ENCODE results near the gene MICAL3. TPM values are rescaled to one million over a fixed set of nuclear protein-coding genes. Genes with fewer than 3 reads are reported as not detected.

MICAL3 gene
- total RNA-seq, 1 donor from 2014 or later = 63.5 TPM

DNA sequence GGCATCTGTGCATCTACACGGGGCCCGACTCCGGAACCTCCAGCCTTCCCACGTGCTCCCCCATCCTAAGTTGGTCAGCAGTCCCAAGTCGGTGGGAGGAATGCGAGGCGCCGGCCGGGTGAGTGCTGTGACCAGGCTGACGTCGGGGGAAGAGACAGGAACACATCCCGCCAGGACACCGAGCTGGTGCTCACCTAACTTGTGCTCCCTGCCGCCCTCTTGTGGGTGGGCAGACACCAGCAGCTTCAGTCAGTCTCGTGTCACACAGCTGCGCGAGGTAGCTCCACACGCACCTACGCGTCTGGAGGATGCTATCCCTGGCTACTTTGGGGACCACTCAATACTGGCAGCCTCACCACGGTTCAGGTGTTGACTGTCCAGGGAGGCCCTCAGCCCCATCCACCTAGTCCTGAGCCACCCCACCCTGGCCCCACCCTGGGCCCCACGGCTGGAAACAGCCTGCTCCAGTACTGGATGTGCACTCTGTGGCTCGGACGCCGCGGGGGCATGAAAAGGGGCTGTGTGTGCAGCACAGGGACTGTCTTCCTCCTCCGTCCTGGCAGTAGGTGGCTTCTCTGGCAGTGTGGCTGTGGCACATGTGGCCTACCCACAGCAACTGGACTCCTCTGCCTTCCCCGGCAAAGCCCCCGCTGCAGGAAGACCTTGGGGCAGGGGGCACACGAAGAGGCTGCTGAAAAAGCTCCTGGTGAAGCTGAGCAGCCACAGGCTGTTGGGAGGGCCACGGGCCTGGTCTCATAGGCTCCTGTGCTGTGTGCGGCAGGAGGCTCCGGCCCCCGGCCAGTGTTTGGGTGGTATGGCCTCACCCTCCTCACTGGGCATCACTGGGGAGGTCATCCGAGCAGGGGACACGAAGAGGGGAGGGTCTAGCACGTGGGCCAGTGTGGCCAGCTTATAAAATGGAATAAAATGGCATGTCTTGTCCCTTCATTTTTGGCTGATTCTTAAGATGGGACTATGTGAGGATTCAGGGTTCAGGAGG is 238.9 kb downstream of the MICAL3 start:
- no peak for DNase-seq (ENCODE audit: extremely low read depth, low read depth, low spot score)

DNA sequence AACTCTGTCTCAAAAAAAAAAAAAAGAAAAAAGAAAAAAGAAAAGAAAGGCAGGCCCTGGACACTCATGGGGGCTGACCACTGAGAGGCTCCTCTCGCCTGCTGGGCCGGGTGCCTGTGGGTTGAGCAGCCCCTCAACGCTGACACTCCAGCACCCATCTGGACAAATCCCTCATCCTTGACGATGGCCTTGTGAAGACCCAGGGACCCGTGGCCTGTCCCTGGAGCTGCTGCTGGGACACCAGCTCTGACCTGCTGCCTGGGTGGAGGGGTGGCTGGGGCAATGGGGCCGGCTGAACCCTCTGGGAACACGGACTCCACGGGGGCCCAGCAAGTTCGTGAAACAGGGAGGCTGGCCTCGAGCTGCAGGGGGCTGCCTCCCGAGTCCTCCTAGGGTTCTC is 239.6 kb downstream of the MICAL3 start:
- no peak for DNase-seq (ENCODE audit: extremely low read depth, low read depth, low spot score)

DNA sequence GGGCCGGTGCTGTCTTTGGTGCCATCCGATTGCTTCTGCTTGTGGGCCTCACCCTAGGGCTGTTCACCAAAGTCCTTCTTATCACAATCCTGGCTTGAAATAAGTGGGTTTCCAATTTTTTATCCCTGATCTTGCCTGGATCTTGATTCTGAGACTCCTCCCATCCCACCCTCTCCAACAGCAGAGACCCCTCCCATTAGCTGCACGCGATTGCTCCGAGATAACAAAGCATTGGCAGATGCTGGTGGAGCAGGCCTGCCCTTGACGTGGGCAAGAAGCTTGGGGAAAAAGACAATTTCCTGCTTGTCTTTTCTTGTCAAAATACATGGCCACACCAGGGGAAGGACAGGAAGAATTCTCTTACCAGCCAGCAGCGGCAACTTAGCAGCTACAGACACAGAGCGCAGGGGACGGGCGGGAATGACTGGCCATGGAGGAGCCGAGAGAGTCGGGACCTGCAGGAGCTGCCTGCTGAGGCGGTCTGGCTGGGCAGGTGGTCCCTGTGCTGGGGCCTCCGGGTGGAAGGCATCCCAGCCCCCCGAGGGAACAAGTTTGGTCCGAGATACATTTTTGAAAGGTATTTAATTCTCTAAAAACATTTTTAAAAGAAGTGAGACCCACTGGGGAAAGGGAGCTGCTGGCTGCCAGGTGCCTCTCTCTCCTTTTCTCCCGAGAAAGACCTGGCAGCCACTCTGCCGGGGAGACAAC is 240.4 kb downstream of the MICAL3 start:
- DNase-seq (ENCODE audit: extremely low read depth, low read depth, low spot score) = no peak

DNA sequence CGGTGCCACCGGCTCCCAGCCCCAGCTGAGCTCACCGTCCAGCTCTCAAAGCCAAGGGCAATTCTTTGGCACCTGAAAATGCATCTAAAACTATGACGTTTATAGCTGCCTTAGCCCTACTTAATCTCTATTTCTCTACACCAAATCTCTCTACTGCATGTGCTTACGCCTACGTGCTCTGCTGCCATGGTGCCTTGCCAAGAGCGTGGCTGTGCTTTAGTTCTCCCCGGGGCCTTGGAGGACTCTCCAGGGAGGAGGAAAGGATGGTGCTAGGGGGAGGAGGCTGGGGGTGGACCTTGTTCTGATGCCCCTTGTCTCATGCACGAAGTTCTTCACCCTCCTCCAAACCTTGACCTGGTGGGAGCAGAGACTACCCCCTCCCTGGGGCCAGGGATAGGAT is 241.0 kb downstream of the MICAL3 start:
- DNase-seq (ENCODE audit: extremely low read depth, low read depth, low spot score) = no peak

DNA sequence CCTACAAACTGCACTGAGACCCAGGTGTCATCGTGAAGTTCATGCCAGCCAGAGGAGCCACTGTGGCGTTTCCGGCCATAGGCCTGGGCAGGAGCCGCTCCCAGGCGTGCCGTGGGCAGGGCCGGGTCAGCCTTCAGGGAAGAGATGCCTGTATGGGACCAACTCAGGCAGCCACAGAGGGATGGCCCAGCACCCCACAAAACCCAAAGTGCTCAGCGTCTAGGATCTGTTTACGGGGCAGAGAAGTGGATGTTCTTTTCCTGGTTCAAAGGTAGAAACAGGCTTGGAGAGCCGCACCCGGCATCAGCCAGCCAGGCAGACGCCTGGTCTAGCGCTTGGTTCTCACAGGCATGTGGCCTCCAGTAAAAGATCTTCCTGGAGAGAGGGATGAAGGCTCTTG is 241.7 kb downstream of the MICAL3 start:
- no peak for DNase-seq (ENCODE audit: extremely low read depth, low read depth, low spot score)

DNA sequence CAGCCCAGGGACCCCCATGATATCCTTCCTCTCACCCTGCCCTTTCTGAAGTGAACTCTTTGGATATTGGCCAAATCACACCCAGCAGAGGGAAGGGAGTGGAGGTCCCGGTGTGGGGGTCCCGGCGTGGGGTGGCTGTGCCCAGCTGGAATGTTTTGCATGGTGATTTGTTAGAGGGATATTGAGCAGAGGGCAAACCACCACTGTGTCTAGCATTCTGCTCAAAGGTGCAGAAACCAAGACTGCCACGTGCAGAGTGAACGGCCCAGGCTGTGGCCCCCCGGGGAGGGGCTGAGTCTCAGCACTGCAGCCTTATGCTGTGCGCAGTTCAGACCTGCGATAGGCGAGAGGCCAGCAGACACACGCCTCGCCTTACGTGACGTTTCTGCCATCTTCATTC is 242.2 kb downstream of the MICAL3 start:
- DNase-seq (ENCODE audit: extremely low read depth, low read depth, low spot score) = no peak

DNA sequence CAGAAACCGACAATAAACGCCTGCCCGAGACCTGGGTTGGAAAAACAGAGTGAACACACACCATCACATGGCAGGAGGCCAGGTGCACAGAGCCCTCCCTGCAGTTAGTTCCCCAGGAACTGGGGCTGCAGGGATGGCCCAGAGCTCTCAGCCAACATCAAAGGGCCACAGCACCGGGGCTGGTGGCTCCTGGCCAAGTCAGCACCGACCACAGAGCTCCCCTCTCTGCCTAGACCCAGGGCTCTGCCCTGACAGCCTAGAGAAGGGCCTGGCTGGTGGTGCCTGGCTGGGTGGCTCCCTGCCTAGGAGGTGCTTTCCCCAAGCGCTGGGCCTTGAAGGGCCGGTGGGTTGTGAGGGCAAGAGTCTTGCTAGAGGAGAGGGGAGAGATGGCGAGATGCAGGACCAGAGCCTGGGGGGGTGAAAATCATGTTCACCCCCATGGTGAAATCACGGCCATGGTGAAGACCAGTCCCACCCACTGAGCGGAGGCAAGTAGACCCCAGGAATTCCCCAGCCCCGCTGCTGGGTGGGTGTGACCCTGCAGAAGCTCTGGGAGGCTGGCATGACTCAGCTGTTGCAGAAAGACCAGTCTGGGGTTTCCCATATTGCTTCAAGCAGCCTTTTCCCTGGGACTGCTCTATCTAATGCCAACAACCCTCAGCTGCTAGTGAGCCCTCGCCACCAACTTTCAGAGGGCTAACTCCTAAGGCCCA is 242.9 kb downstream of the MICAL3 start:
- no peak for DNase-seq (ENCODE audit: extremely low read depth, low read depth, low spot score)

DNA sequence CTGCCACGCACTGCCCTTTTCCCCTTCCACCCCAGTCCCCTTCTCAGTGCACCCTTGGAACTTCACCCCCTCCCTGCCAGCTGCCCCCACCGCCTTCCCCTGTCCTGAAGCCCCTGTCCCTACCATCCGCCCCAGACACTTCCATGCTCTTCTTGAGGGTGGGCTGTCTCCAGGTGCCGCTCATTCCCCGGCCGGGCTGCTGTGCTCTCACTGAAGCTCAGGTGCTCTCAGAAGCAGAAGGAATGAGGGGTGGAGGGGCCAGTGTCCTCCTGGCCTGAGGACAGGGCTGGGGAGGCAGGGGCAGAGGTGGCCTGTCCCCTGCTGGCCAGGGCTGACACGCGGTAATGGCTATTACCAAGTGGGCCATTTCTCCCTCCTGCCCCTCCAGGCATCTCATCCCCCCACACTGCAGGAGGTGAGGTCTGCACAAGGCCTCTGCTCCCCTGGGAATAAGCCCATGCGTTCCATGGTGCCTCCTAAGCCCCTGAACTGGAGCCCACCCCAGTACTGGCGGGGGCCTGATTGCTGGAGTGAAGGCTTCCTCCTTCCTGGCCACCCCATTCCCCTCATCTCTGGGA is 243.5 kb downstream of the MICAL3 start:
- DNase-seq (ENCODE audit: extremely low read depth, low read depth, low spot score) = no peak

DNA sequence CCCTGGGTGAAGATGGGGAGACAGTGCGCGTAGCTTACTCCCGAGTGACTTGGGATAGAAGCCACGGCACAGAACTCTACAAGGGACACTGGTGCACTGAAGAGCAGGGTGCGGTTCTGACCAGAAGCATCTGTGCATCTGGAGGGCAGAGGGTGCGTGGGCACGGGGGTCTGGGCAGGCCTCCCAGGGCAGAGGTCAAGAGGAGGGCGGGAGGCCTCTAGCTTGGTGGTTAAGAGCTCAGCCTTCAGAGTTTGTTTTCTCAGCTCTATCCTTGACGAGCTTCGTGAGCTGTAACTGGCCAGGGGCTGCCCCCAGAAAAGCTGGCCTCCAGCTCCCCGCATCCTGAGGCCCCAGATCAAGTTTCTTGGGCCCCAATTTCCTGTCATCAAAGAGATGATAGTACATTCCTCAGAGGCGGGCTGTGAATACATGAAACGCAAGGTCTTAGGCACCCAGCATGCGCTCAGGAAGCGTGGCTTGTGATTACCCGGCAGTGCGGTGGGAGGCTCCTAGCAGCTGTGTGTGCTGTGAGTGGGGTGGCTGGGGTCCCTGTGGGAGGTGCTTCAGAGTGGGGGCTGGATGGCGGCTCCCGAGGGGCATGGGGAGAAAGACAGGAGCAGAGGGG is 244.1 kb downstream of the MICAL3 start:
- no peak for DNase-seq (ENCODE audit: extremely low read depth, low read depth, low spot score)

DNA sequence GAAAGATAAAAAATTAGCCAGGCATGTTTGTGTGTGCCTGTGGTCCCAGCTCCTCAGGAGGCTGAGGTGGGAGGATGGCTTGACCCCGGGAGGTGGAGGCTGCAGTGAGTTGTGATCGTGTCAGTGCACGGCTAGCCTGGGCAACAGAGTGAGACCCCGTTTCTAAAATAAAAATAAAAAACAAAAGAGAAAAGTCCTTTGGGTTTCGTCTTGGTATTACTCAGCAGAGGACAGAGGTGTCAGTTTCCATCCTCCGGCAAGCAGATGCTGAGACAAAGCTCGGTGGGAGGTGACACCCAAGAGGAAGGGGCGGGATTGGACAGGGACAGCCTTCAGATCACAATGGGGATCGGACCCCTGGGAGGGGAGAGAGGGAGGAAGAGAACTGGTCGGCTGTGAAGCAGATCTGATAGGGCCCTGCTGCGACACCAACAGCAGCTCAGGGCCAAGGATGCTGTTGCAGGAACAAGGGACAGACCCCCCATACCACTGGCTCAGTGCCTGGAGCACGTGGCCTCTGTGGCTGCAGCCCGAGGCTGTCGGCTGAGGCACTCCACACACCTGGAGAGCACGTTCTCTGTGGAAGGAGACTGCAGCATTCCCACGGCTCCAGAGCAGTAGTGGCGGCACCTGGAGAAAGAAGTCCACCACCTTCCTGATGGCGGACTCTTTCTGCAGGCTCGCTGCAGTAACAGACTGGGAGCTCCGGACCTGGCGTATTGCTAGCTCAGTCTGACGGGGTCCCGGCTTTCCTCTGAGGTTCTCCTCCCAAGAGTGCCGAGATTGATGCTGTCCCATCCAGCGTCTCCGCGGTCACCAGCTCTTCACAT is 244.9 kb downstream of the MICAL3 start:
- DNase-seq (ENCODE audit: extremely low read depth, low read depth, low spot score) = no peak

DNA sequence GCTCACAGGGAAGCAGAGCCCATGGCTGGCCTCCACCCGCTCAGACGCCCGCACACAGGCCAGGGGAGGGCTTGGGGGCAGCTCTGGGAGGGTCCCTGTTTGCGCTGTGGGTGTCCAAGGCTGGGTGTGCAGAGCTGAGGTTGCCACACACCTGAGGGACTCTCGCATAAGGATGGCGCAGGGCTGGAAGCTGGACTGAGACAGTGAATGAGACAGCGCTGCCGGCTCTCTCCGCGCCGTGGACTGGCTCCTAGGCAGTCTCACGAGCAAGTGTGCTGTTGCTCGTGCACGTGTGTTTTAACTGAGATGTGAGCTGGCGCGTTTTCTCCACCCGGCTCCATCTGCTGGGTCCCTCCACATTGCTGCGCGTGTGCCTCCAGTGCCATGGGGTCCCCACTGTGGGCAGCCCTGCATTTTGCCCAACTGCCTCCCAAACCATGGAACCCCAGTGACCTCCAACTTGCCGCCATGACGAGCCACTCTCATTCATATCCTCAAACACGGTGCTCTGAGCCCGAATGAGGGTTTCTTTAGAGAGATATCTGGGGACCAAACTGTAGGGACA is 245.9 kb downstream of the MICAL3 start:
- no peak for DNase-seq (ENCODE audit: extremely low read depth, low read depth, low spot score)

DNA sequence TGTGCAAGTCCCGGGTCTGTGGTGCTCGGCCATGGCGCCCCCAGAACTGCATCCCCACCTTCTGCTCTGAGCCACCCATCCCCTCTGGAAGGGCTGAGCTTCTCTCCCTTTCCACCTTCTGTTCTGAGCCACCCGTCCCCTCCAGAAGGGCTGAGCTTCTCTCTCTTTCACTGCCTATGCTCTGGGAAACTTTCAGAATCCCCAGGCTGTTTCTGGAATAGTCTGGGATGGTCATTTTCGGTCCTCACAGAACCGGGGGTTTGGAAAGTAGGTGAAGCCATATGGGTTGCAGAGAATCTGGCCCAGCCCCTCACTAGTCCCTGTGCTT is 246.7 kb downstream of the MICAL3 start:
- DNase-seq (ENCODE audit: extremely low read depth, low read depth, low spot score) = no peak

DNA sequence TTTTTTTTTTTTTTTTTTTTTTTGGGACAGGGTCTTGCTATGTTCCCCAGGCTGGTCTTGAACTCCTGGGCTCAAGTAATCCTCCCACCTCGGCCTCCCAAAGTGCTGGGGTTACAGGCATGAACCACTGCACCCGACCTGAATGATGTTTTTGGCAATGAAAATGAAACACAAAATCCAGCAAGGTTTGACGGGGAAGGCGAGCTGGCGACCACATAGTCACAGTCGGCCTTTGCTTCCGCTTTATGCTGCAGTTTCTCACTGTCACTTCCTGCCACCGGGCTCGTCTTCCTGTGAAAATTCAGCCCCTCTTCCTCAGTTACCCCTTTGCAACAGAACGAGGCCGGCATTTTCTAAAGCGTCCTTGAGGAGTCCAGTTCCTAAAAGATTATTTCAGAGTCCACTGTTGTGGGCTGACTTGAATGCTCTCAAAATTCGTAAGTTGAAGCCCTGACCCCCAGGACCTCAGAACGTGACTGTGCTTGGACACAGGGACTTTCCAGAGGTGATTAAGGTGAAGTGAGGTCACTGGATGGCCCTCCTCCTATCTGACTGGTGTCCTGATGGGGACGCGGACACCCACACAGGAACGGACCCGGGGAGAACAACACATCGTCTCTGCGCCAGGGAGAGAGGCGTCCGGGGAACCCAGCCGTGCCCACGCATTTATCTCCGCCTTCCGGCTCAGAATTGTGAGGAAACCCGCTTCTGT is 247.2 kb downstream of the MICAL3 start:
- DNase-seq (ENCODE audit: extremely low read depth, low read depth, low spot score) = no peak

DNA sequence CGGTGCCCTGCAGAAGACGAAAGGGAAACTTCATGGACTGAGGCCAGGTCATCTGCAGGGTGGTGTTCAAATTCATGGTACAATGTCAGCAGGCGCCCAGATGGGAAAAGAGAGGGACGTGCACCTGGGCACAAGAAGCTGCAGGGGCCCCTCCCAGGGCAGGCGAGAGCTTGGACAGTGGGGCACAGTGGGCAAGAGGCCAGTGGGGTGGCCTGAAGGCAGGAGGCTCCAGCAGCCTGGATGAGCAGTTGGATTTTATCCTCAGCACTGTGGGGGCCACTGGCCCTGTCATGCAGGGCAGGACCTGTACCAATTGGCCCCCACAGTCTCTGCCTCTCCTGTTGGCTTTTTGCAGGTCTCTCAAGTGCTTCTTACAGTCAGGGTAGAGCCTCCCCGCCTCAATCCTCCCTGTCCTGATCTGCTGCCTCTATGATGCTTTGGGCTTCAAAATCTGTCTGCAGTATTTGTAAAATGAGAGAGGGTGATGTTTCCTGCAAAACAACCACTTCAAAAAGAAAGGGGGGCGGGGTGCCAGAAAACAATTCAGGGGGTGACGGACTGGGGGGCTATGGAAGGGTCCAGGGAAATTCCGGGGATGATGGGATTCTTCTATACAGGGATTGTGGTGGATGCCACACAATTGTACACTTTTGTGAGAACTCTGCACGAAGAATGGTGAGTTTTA is 248.4 kb downstream of the MICAL3 start:
- DNase-seq (ENCODE audit: extremely low read depth, low read depth, low spot score) = no peak

DNA sequence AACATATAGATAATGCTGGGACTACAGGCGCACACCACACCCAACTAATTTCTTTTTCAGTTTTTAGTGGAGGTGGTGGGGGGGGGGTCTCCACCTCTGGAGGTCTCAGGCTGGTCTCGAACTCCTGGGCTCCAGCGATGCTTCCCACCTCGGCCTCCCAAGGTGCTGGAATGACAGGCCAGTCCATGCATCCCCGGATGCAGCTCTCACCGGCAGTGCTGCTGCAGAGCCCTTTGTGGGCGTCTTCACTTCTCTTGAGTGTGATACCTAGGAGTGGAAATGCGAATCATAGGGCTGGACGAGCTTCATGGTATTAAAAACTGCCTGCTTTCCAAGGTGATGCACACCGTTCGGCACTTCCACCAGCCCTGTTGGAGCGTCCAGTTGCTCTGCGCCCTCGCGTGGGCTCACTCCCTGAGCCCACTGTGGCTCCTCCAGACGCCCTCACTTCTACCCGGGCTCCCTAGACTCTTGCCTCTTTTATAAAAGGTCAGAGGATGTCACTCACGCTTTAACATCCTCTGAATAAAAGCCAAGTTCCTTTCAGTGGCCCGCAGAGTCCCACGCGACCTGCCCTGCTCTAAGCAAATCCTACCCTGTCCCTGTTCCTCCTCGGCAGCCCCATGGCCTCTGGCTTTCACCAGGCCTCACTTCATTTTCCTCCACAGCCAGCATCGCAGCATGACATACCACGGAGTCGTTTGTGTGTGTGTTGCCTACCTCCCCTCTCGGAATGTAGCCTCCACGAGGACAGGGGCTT is 249.3 kb downstream of the MICAL3 start:
- DNase-seq (ENCODE audit: extremely low read depth, low read depth, low spot score) = no peak

DNA sequence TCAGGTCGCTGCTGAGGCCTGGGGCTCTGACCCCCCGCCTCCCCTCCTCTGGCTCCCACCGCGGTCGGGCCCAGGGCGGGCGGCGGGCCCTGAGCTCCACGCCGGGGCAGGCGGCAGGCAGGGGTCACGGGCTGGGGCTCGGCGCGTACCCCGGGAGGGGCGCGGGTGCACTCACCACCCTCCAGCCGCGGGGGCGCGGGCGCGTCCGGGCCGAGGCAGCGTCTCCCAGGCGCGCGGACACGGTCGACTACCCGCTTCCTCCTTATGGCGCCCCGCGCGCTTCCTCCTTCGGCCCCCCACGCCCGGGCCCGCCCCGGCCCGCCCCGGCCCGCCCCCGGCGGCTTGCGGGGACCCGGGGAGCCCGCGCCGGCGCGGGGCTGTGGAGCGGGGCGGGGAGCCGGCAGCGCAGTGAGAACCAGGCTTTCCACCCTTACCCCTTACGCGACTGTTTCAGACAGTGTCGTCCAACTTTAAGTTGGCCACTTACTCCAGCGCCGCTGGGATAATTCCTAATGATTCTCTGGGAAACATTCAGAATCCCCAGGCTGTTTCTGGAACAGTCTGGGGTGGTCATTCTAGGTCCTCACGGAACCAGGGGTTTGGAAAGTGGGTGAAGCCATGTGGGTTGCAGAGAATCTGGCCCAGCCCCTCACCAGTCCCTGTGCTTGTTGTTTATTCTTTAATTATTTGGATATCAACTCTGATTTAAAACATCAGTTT is 250.0 kb downstream of the MICAL3 start, which contains the start of gene BID:
BID (minus strand) TSS at position 264 of the 720 bp plus-strand sequence. CDS start 24,353 bp downstream, outside the sequence.
- DNase-seq (ENCODE audit: extremely low read depth, low read depth, low spot score) = no peak

All from glomerular endothelial cell (primary cell).